Gastroesophageal sphincter (tissue), 3 donors: ENCODE measurements around the gene MAP1B.

Source experiments
- CTCF ChIP-seq, 4 experiments: fragments of 200-600 bp in 2 of 4; fragments of 450-650 bp in 2 of 4; sonication (generic) in 1 of 4; IDR thresholded peaks; one replicate each; pipeline ENCODE4 v1.5.1; 2017 to 2019; ENCODE audit warnings: antibody characterized with exemption in 4 of 4, mild to moderate bottlenecking in 2 of 4, moderate library complexity in 2 of 4
- EP300 ChIP-seq: sonication (generic); formaldehyde crosslinking; IDR thresholded peaks from one replicate; pipeline ENCODE4 v1.6.1; 2017; ENCODE audit warnings: antibody characterized with exemption, mild to moderate bottlenecking
- POLR2A ChIP-seq, 2 donors: fragments of 450-650 bp; IDR thresholded peaks; one replicate each; pipeline ENCODE4 v1.6.1; 2017; ENCODE audit warnings: antibody characterized with exemption in 2 of 2, mild to moderate bottlenecking in 2 of 2, moderate library complexity in 1 of 2

- TF ChIP-seq CTCF (IDR thresholded peaks at IDR 0.05): no peak
- no peak for TF ChIP-seq POLR2A (IDR thresholded peaks at IDR 0.05)
- TF ChIP-seq EP300: no peak
Observed at GRCh38 chr5:72093217-72093616, 14.1 kb upstream of the MAP1B start.
